COLO668 (cell line): ENCODE results near the gene CXADR.
"Not testable (repeated sequence)": the region's sequence is repeated elsewhere in the genome, so short reads cannot be mapped to it uniquely, and the experiment has no call there.

Experiments
- DNase-seq: peaks from one replicate; lab custom pipeline; 2025; ENCODE audit not compliant: unreplicated experiment; lab: John Stamatoyannopoulos, UW

CXADR gene

DNA sequence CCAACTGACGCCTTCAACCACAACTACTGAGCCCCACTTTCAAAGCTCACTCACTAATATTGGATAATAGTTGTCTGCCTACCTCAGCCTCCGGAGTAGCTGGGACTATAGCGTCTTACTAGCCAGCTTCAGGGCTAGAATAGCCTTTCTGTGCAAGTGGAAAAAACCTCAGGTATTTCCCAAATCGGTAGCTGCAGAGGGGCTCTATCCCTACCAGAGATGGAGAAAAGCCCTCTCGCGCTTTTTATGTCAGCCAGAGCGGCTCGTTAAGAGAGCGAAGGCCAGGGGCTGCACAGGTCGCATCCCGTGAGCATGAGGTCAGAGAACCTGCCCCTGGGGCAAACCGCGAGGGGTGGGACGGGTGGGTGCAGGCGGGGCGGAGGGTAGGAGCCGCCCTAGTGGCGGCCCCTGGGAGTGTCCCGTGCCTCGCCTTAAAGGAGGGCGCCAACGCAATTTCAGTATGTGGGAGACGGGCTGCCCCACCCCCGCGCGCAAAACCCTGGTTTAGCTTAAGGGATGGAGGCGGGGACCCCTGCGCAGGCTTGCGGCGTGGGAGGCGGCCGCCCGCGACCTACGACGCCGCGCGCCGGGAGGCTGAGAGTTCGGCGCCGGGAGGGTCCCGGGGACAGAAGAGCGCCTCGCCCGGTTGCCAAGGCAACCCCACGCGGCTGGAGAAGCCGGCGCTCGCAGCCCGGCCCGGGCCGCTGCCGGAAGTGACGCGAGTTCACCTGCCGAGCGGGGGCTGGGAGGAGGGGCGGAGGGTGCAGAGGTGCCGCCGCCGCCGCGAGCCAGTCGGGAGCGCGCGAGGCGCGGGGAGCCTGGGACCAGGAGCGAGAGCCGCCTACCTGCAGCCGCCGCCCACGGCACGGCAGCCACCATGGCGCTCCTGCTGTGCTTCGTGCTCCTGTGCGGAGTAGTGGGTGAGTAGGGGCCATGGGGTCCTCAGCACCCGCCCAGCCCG lies at the start of gene CXADR:
CXADR (plus strand) TSS at position 791 of the 961 bp plus-strand sequence; CDS start at position 878, 87 bp downstream.
- peak; percentile 97 for DNase-seq

DNA sequence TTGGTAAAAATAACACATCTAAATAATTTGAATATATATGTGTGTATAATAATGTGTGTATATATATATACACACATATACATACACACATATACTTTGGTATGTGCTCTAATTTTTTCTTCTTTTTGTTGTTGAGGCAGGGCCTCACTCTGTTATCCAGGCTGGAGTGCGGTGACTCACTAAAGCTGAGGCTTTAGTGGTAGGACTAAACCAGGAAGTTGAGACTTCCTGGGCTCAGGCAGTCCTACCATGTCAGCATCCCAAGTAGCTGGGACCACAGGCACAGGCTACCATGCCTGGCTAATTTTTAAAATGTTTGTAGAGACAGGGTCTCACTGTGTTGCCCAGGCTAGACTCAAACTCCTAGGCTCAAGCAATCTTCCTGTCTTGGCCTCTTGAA lies 46.7 kb upstream of the CXADR start:
- DNase-seq, result no peak

DNA sequence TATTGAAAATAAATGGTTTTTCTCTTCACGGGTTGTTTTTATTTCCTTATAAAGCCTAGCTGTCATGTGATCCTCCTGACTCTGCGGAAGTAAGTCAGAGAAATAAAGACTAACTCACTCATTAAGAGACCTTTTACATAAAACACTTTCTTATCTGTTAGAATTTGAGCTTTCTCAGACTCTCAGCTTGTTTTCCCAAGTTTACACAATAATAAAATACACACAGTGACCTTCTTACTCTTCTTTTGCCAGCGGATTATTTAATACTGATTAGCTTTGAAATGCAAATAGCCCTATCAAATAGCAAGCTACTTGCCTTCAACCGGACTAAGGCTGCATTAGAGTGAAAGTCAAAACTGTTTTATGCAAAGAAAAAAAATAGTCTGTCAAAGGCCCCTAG lies 45.5 kb upstream of the CXADR start:
- DNase-seq, result no peak

DNA sequence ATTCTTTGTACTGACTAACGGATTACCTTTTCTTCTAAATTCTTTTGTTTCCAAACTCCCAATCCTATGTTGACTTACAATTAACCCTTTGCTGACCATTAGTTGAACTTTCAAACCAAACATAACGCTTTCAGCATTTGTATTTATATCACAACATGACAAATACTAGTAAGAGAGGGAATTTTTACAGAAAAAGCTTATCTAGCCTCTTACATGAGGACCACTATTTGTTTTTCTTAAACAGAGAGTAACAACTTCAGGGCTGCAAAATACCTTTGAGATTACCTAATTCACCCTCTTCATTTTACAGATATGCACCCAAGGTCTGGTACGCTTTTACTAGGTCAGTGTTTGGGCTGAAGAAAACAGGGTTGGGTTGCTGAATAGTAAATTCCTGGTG lies 45.0 kb upstream of the CXADR start:
- DNase-seq, result no peak

DNA sequence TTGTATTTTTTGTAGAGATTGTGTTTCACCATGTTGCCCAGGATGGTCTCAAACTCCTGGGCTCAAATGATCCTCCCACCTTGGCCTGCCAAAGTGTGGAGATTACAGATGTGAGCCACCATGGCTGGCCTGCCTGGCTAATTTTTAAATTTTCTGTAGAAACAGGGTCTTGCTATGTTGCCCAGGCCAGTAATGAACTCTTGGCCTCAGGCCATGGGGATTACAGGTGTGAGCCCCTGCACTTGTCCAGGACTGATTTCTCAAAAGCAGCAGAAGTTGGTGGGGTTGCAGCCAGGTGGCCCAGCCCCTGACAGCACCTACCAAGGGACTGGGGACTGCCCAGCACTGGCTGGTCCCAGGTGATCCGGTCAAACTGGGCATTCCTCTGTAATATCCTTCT lies 44.1 kb upstream of the CXADR start:
- DNase-seq, result no peak

DNA sequence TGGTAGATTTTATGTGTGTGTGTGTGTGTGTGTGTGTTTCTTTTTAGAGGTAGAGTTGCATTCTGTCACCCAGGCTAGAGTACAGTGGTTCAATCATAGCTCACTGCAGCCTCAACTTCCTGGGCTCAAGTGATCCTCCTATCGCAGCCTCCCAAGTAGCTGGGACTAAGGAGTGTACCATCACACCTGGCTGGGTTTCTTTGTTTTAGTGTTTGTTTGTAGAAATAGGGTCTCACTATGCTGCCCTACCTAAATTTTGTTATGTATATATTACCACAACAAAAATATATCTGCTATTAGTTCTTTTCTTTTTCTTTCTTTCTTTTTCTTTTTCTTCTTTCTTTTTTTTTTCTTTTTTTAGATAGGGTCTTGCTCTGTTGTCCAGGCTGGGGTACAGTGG lies 43.1 kb upstream of the CXADR start:
- no peak for DNase-seq

DNA sequence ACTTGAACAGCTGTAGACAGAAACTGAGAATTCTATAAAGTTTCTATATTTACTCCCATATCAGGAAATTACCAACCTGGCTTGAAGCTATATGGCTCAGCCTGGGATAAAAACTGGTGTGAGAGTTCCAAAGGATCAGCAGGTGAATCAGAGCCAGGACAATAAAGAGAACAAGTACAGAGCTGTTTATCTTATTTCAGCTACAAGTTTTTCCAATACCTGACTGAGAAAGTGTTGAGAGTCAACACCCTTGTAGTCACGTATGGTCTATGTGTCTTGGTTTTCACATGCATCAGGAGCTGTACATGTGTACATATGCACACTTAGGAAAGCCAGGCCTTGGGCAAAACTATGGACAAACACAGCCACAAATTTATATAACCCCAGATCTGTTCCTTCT lies 40.7 kb upstream of the CXADR start:
- DNase-seq, result no peak

DNA sequence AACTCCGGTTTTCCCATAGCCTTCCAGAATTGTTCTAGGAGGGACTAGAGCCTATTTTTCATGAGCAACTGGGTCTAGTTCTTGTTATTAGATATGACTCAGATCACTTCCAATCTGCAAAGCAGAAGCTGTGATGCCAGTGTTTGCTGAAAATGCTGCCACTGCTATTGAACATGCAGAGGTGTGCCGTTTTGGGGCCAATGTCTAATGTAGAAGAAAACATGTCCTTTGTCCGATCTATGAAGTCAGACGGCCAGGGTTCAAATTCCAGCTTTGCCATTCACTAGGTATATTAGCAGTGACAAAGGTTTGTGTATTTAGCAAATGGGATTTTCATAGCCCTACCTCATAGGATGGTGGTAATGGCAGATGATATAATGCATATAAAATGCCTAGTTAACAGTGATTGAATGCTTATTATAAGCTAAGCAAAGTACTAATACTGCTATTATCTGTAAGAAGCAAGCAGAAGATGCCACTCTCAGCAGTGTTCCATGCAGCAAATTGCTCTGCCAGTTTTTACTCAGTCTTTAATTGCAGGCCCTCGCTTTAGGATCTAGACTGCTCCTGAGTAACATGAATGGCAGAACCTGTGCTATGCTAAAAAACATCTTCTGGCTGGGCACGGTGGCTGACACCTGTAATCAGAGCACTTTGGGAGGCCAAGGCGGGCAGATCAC lies 40.1 kb upstream of the CXADR start:
- DNase-seq, result peak; percentile 29

DNA sequence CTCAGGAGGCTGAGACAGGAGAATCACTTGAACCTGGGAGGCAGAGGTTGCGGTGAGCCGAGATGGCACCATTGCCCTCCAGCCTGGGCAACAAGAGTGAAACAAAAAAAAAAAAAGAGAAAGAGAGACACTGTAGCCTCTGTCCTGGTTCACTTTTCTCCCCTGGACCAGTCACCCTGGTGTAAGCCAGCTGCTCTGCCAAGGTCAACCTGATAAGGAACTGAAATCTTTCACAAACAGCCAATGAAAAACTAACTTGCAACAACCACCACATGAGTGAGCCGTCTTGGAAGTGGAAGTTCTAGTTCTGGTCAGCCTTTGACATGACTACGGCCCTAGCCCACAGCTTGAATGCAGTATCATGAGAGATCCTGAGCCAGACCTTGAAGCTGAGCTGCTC lies 36.8 kb upstream of the CXADR start:
- no peak for DNase-seq

DNA sequence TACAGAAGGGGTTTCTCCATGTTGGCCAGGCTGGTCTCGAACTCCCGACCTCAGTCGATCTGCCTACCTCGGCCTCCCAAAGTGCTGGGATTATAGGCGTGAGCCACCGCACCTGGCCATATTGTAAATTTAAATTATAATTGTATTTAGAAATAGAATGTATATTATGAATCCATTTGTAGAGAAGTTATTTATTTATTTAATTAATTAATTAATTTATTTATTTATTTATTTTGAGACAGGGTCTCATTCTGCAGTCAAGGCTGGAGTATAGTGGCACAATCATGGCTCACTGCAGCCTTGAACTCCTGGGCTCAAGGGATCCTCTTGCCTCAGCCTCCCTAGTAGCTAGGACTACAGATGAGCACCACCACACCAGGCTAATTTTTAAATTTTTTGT lies 34.7 kb upstream of the CXADR start:
- DNase-seq, result not testable (repeated sequence)

DNA sequence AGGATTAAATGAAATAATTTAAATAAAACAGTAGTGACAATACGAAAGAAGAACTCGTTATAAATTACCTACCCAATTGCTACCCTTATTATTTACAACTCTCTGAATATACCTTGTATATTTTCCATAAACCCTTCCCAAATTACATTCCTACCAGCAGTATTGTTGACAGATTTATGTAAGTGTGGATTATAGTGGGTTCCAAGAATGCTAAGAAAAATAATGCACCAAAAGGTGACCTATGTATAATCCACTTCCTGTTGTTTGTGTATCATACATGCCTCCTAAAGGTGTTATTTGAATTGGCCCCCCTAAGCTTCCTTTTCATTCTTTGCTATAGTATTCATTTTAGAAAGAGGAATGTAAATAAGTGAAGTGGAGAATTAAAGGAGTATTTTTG lies 33.2 kb upstream of the CXADR start:
- DNase-seq, result no peak

DNA sequence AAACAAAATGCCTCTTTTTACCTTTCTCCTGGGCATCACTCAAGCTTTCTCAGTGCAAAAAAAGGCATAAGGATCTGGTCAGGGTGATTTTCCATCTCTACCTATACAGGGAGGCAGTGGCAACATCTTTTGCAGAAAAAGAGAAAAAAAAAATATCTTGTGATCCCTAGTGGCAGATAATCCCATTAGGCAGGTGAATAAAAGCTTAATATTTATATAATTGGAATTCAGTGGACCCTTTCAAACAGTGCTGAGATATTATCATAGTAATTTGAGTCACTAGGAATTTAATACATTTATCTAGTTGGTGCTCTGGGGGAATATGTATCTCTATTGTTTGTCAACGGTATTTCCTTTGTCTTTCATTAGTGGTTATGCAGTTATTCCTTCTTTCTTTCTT lies 29.9 kb upstream of the CXADR start:
- no peak for DNase-seq

DNA sequence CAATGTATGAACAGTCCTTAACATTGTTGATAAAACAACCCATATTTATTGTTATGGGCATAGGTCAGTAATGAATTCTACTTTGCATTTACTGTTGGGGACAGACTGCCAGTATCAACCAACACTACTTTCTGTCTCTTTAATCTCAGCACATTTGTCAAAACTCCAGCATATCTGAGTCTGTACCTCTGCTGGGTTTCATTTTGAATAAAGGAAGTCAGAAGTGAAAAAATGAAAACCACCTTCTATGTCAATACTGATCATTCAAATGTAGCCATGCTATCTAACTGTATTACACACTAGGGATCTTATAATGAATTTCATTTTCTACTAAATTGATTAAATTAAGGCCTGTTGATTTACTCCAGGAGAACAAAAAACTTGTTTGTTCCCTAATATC lies 24.2 kb upstream of the CXADR start:
- no peak for DNase-seq

DNA sequence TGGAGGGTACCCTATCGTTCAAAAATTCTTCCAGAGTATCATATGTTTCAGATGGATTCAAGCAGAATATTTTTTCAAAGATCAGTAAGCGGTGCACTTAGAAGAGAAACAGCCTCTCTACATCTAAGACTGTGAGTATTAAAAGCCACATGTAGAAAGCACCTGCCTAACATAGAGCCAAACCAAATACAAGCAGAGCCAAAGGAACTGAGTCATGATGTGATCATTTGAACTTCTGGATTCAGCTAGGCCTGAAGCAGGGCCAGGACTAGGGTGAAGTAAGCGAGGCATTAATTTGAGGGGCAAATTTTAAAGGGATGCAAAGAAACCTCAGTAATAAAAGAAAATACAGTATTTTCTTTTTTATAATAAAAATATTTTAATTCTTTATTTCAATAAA lies 23.3 kb upstream of the CXADR start:
- not testable (repeated sequence) for DNase-seq

DNA sequence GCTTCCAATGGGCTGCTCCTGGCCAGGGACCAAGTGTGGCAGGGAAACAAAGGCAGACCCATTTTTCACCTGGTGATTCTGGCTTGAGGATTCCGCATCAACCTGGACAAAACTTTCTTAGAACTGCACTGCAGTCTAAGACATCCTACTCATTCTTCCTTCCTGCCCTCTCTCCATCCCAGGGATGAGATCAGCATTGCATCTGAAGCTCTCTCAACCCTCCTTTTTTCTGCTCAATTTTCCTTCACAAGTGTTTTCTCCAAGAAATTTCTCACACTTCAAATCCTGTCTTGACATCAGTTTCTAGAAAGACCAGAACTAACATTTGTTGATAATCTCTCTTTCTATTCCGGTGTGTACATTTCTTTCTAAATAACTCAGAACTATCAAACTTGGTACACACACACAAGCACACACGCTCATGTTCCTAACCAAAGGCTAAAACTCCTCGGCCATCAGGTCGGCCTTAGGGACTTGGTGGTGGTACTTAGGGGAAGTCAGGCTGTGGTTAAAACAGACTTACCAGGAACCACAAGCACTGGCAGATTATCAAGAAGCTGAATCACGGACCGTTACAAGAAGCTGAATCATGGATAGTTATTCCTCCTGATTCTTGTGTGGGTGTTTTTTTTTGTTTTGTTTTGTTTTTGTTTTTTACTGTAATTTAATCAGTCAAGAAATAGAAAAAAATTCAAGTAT lies 21.0 kb upstream of the CXADR start:
- DNase-seq, result no peak

DNA sequence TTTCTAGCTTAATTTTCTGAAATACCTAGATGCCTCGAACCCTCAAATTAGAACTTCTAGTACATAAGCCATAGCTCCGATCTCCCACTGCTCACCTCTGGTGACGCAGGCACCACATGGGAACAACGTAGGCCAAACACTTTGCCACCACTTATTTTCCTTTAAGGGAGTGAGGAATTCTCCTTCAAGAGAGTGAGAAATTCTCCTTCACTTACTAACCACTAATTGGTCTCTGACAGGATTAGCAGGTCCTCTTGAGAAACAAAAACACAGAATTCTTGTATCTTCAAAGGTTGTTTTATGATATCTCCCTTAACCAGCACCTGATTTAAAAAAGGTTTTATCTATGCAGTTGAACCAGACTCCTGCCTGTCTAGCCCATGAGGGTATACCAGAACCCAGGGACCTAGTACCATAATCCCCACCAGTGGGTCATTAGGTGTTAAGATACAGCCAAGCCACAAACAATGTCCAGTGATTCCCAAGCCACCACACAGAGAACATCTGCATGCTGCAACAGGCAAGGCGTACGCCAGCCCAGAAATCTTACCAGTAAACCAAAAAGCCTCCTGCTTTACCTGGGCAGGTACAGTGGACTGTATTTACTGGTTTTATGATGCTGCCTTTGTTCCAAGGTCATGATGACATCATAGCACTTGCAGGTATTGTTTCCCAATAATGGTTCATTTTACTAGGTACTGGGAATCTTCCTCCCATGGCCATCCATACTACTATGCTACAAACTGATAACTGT lies 20.3 kb upstream of the CXADR start:
- DNase-seq, result no peak

DNA sequence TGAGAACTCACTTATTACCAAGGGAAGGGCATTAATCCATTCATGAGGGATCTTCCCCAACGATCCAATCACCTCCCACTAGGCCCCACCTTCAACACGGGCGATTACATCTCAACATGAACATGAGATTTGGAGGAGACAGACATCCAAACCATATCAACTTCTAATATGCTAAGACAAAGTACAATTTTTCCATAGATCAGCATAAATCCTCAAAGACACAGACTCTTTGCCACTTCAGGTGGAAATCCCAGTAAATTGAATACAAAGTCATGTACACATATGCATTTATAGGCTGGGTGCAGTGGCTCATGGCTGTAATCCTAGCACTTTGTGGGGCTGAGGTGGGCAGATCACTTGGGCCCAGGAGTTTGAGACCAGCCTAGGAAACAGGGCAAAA lies 18.8 kb upstream of the CXADR start:
- DNase-seq, result no peak

DNA sequence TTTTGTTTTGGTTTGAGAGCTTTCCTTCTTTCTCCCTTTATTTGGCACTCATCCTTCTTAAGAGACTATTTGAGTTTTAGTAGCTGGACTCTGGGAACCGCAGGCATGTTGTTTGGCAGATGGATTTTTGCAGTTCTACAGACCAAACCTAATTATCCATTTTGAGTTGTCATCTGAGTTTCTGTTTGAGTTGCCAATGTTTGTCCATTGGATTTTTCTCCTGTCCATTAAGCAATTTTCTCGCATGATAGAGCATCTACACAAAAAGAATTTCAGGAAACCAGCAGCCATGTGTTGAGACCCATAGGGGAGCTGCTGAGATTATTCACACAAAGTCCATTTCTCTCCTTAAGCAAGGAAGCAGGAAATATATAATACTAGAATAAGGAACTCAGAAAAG lies 17.2 kb upstream of the CXADR start:
- DNase-seq, result no peak

DNA sequence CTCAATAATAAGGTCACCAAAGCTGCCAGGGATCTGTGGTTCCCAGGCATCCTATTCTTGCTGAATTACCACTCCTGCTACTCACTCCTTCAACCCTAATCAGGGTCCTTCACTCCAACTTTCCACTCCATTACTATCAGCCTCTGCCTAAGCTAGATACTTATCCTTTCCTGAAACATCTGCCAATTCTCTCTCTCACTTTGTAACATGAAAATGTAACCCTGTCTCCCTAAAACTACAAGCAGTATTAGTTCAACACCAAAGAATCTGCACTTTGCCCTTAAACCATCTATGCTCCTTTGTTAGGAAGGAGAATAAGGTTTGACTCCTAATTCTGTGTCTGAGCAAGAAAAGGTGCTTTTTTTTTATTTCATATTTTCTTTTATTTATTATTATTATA lies 15.5 kb upstream of the CXADR start:
- no peak for DNase-seq

DNA sequence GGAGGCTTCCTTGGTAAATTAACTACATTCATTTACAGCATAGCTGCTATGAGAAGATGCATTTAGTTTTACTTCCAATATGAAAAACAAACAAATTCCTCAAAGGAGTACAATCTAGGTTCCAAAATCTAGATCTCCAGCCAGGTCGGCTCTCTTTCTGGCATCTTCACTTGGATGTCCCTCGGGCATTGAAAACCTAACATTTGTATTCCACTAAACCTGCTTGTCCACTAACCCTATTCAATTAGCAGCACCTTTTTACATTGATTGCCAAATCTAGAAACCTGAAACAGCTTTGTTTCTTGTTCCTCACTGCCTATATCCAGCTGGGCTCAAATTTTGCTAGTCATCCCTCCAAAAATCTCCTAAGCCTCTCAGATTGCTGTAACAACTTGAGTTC lies 14.3 kb upstream of the CXADR start:
- no peak for DNase-seq
